C4-2B (cell line): Measurements from ENCODE around the gene ZKSCAN1.

Source experiments
- H3K27ac ChIP-seq: fragments of 450-650 bp; 2 replicates; pipeline ENCODE4 v1.5.1; 2017
- CTCF ChIP-seq: fragments of 450-650 bp; conservative IDR thresholded peaks from 2 replicates; pipeline ENCODE4 v1.5.1; 2017; ENCODE audit warnings: mild to moderate bottlenecking
- ZFX ChIP-seq: fragments of 450-650 bp; IDR thresholded peaks from 2 replicates; pipeline ENCODE4 v1.6.1; 2017

ZKSCAN1 gene

GRCh38 chr7:100017875-100018274 is 2.5 kb downstream of the ZKSCAN1 start:
- H3K27ac ChIP-seq = no peak overlapping the region
- TF ChIP-seq CTCF (no peak), ZFX (no peak)

GRCh38 chr7:100019908-100020307 is 4.5 kb downstream of the ZKSCAN1 start:
- no peak overlapping the region for H3K27ac ChIP-seq
- TF ChIP-seq ZFX = no peak

- no peak for TF ChIP-seq ZFX
- TF ChIP-seq CTCF = no peak
- no peak overlapping the region for H3K27ac ChIP-seq
These were observed 5.9 kb downstream of the ZKSCAN1 start for GRCh38 chr7:100021297-100021696.

- TF ChIP-seq ZFX (no peak), CTCF (no peak)
These were observed 7.2 kb downstream of the ZKSCAN1 start for GRCh38 chr7:100022621-100023020.

GRCh38 chr7:100023526-100023925 is 8.1 kb downstream of the ZKSCAN1 start:
- TF ChIP-seq CTCF (no peak), ZFX (no peak)
- no peak overlapping the region for H3K27ac ChIP-seq

More at GRCh38 chr7:100022621-100023020, 7.2 kb downstream of the ZKSCAN1 start:
- peak overlapping the region; percentile 0; the same call in 1 of the 2 replicates for H3K27ac ChIP-seq

GRCh38 chr7:100024020-100024619 is 8.7 kb downstream of the ZKSCAN1 start:
- H3K27ac ChIP-seq = no peak overlapping the region
- TF ChIP-seq CTCF (no peak), ZFX (no peak)

- H3K27ac ChIP-seq = no peak overlapping the region
- TF ChIP-seq ZFX (no peak), CTCF (no peak)
These were observed 11.8 kb downstream of the ZKSCAN1 start for GRCh38 chr7:100027197-100027596.

- H3K27ac ChIP-seq = no peak overlapping the region
- no peak for TF ChIP-seq ZFX
- no peak for TF ChIP-seq CTCF
These were observed 14.2 kb downstream of the ZKSCAN1 start for GRCh38 chr7:100029596-100029995.
